ENCODE measurements around the gene PLEKHG4B. TPM values are rescaled to one million over a fixed set of nuclear protein-coding genes. Genes with fewer than 3 reads are reported as not detected.

PLEKHG4B gene
- total and polyA plus RNA-seq, 2 donors = 0.01 to 3.7 TPM

- DNase-seq (ENCODE audit: extremely low spot score) = no peak
- no peaks in the 10 kb centered on the region for H3K4me1 ChIP-seq (ENCODE audit: insufficient read depth)
- no peaks in the 10 kb centered on the region for H3K36me3 ChIP-seq (ENCODE audit: insufficient read depth)
- H3K4me3 ChIP-seq (ENCODE audit: low read depth, low read length) = no peak overlapping the region
- no peak overlapping the region for H3K27ac ChIP-seq (ENCODE audit: low read depth)
- 88% methylated on average over 16 of the region's 16 CpGs for WGBS
Observed at GRCh38 chr5:174876-175465, 83.0 kb downstream of the PLEKHG4B start.

- 76% methylated on average over 11 of the region's 11 CpGs for WGBS
- H3K4me1 ChIP-seq (ENCODE audit: insufficient read depth) = no peaks in the 10 kb centered on the region
- no peaks in the 10 kb centered on the region for H3K36me3 ChIP-seq (ENCODE audit: insufficient read depth)
- no peak overlapping the region for H3K27ac ChIP-seq (ENCODE audit: low read depth)
- DNase-seq (ENCODE audit: extremely low spot score) = no peak
- no peak overlapping the region for H3K4me3 ChIP-seq (ENCODE audit: low read depth, low read length)
Observed at GRCh38 chr5:176296-176823, 84.4 kb downstream of the PLEKHG4B start.

GRCh38 chr5:178110-178509 is 86.1 kb downstream of the PLEKHG4B start:
- Histone ChIP-seq H3K4me1 (ENCODE audit: insufficient read depth) (no peaks in the 10 kb centered on the region), H3K27ac (ENCODE audit: low read depth) (no peak overlapping the region), H3K4me3 (ENCODE audit: low read depth, low read length) (no peak overlapping the region), H3K36me3 (ENCODE audit: insufficient read depth) (no peaks in the 10 kb centered on the region)
- 72% methylated on average over 5 of the region's 5 CpGs for WGBS
- DNase-seq (ENCODE audit: extremely low spot score) = no peak

- H3K36me3 ChIP-seq (ENCODE audit: insufficient read depth) = no peaks in the 10 kb centered on the region
- no peaks in the 10 kb centered on the region for H3K4me1 ChIP-seq (ENCODE audit: insufficient read depth)
- WGBS = 95% methylated on average over 9 of the region's 9 CpGs
- no peak overlapping the region for H3K27ac ChIP-seq (ENCODE audit: low read depth)
- H3K4me3 ChIP-seq (ENCODE audit: low read depth, low read length) = no peak overlapping the region
- DNase-seq (ENCODE audit: extremely low spot score) = no peak
Observed at GRCh38 chr5:179401-179800, 87.4 kb downstream of the PLEKHG4B start.

- Histone ChIP-seq H3K4me1 (ENCODE audit: insufficient read depth) (no peaks in the 10 kb centered on the region), H3K4me3 (ENCODE audit: low read depth, low read length) (no peak overlapping the region), H3K36me3 (ENCODE audit: insufficient read depth) (no peaks in the 10 kb centered on the region), H3K27ac (ENCODE audit: low read depth) (no peak overlapping the region)
- DNase-seq (ENCODE audit: extremely low spot score) = no peak
- 64% methylated on average over 13 of the region's 13 CpGs for WGBS
Observed at GRCh38 chr5:180286-180918, 88.4 kb downstream of the PLEKHG4B start.

- DNase-seq (ENCODE audit: extremely low spot score) = no peak
- H3K36me3 ChIP-seq (ENCODE audit: insufficient read depth) = no peaks in the 10 kb centered on the region
- no peaks in the 10 kb centered on the region for H3K4me1 ChIP-seq (ENCODE audit: insufficient read depth)
- whole genome bisulfite sequencing = 86% methylated on average over 9 of the region's 9 CpGs
- H3K27ac ChIP-seq (ENCODE audit: low read depth) = no peak overlapping the region
- no peak overlapping the region for H3K4me3 ChIP-seq (ENCODE audit: low read depth, low read length)
Observed at GRCh38 chr5:181160-181559, 89.2 kb downstream of the PLEKHG4B start.

GRCh38 chr5:181566-181965 is 89.6 kb downstream of the PLEKHG4B start:
- Histone ChIP-seq H3K36me3 (ENCODE audit: insufficient read depth) (no peaks in the 10 kb centered on the region), H3K27ac (ENCODE audit: low read depth) (no peak overlapping the region), H3K4me3 (ENCODE audit: low read depth, low read length) (no peak overlapping the region), H3K4me1 (ENCODE audit: insufficient read depth) (no peaks in the 10 kb centered on the region)
- 96% methylated on average over 22 of the region's 22 CpGs for WGBS
- DNase-seq (ENCODE audit: extremely low spot score) = no peak

GRCh38 chr5:182126-182525 is 90.2 kb downstream of the PLEKHG4B start:
- 93% methylated on average over 12 of the region's 12 CpGs for WGBS
- Histone ChIP-seq H3K4me1 (ENCODE audit: insufficient read depth) (no peaks in the 10 kb centered on the region), H3K27ac (ENCODE audit: low read depth) (no peak overlapping the region), H3K4me3 (ENCODE audit: low read depth, low read length) (no peak overlapping the region), H3K36me3 (ENCODE audit: insufficient read depth) (no peaks in the 10 kb centered on the region)
- DNase-seq (ENCODE audit: extremely low spot score) = no peak

GRCh38 chr5:184471-184870 is 92.5 kb downstream of the PLEKHG4B start:
- no peaks in the 10 kb centered on the region for H3K4me1 ChIP-seq (ENCODE audit: insufficient read depth)
- DNase-seq (ENCODE audit: extremely low spot score) = no peak
- 72% methylated on average over 7 of the region's 7 CpGs for WGBS
- H3K36me3 ChIP-seq (ENCODE audit: insufficient read depth) = no peaks in the 10 kb centered on the region
- H3K4me3 ChIP-seq (ENCODE audit: low read depth, low read length) = no peak overlapping the region
- no peak overlapping the region for H3K27ac ChIP-seq (ENCODE audit: low read depth)

GRCh38 chr5:185095-186070 is 93.4 kb downstream of the PLEKHG4B start:
- no peak overlapping the region for H3K4me3 ChIP-seq (ENCODE audit: low read depth, low read length)
- no peak for DNase-seq (ENCODE audit: extremely low spot score)
- H3K27ac ChIP-seq (ENCODE audit: low read depth) = no peak overlapping the region
- 79% methylated on average over 21 of the region's 21 CpGs for WGBS
- no peaks in the 10 kb centered on the region for H3K4me1 ChIP-seq (ENCODE audit: insufficient read depth)
- H3K36me3 ChIP-seq (ENCODE audit: insufficient read depth) = no peaks in the 10 kb centered on the region

- no peak overlapping the region for H3K4me3 ChIP-seq (ENCODE audit: low read depth, low read length)
- no peak for DNase-seq (ENCODE audit: extremely low spot score)
- no peaks in the 10 kb centered on the region for H3K4me1 ChIP-seq (ENCODE audit: insufficient read depth)
- H3K36me3 ChIP-seq (ENCODE audit: insufficient read depth) = no peaks in the 10 kb centered on the region
- 87% methylated on average over 28 of the region's 28 CpGs for WGBS
- H3K27ac ChIP-seq (ENCODE audit: low read depth) = no peak overlapping the region
Observed at GRCh38 chr5:186091-187041, 94.4 kb downstream of the PLEKHG4B start.

- 92% methylated on average over 13 of the region's 13 CpGs for WGBS
- H3K27ac ChIP-seq (ENCODE audit: low read depth) = no peak overlapping the region
- no peak for DNase-seq (ENCODE audit: extremely low spot score)
- H3K4me1 ChIP-seq (ENCODE audit: insufficient read depth) = no peaks in the 10 kb centered on the region
- no peaks in the 10 kb centered on the region for H3K36me3 ChIP-seq (ENCODE audit: insufficient read depth)
- H3K4me3 ChIP-seq (ENCODE audit: low read depth, low read length) = no peak overlapping the region
Observed at GRCh38 chr5:187042-187431, 95.1 kb downstream of the PLEKHG4B start.

Data from urinary bladder (tissue), 4 donors.